Activated CD8-positive, alpha-beta T cell treated with anti-CD3 and anti-CD28 coated beads for 36 hours (primary cell): ENCODE data around the gene MRFAP1L1. TPM values are rescaled to one million over a fixed set of nuclear protein-coding genes. Genes with fewer than 3 reads are reported as not detected.
A peak's percentile ranks its signal among the peaks of the same experiment; 100 is the strongest.

Experiments
- ATAC-seq: fragments of 200-7000 bp; cut with Tn5 transposase; one replicate; pipeline ENCODE4 v1.10.0; 2021; ENCODE audit warnings: mild to moderate bottlenecking, moderate library complexity
- CTCF ChIA-PET: fragments of 350-600 bp; sonication (Branson Sonifier 250); formaldehyde crosslinking; loops from one replicate; lab custom pipeline; 2021; ENCODE audit warnings: antibody characterized with exemption; lab: Charles Lee
- POLR2A ChIA-PET: fragments of 350-600 bp; sonication (Branson Sonifier 250); formaldehyde crosslinking; loops from one replicate; lab custom pipeline; 2021; ENCODE audit warnings: antibody characterized with exemption; lab: Charles Lee
- DNase-seq: peaks from one replicate; pipeline ENCODE4 v3.0.0-alpha.2; 2020
- H3K27ac Mint-ChIP-seq: one replicate; pipeline ENCODE4 v1.8.0; 2021; ENCODE audit warnings: mild to moderate bottlenecking, mixed read lengths
- H3K27me3 Mint-ChIP-seq: one replicate; pipeline ENCODE4 v1.8.0; 2021; ENCODE audit warnings: mixed read lengths
- H3K36me3 Mint-ChIP-seq: one replicate; pipeline ENCODE4 v1.8.0; 2021; ENCODE audit warnings: low read depth, mixed read lengths
- H3K4me1 Mint-ChIP-seq: one replicate; pipeline ENCODE4 v1.8.0; 2021; ENCODE audit warnings: low read depth, mixed read lengths
- H3K4me3 Mint-ChIP-seq: one replicate; pipeline ENCODE4 v1.8.0; 2021; ENCODE audit warnings: mild to moderate bottlenecking, moderate library complexity, mixed read lengths
- H3K9me3 Mint-ChIP-seq: one replicate; pipeline ENCODE4 v1.8.0; 2021; ENCODE audit warnings: mixed read lengths
- CTCF ChIP-seq: fragments of 200-600 bp; IDR thresholded peaks from one replicate; pipeline ENCODE4 v1.8.0; 2022; ENCODE audit warnings: antibody characterized with exemption, mild to moderate bottlenecking
- intact Hi-C: fragments of 100-400 bp; cut with micrococcal nuclease; formaldehyde crosslinking; loops from one replicate; pipeline ENCODE4 v1.10.0; 2022
- total RNA-seq, 2 experiments: library from RNA; stranded (reverse); gene quantifications; one replicate each; pipeline ENCODE4 v1.2.3, GENCODE V29; 2021

MRFAP1L1 gene
- total RNA-seq, 2 experiments from 2014 or later = 36.7 to 39.2 TPM

DNA sequence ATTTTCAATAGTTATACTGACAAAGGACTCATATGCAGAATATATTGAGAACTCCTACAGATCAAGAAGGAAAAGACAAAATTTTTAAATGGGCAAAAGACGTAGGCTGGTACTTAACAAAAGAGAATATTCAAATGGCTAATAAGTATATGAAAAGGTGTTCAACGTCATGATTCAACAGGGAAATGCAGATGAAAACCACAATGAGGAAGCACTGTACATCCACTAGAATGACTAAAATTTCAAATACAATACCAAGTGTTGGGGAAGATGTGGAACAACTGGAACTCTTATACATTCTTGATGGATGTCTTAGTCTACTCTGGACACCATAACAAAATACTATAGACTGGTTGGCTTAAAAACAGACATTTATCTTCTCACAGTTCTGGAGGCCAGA, 1.3 kb upstream of the MRFAP1L1 start:
- Mint-ChIP-seq H3K36me3 (peaks cover 33% of the 10 kb centered on the region), H3K4me1 (peaks cover 47% of the 10 kb centered on the region), H3K27me3 (no peaks in the 10 kb centered on the region), H3K9me3 (no peaks in the 10 kb centered on the region), H3K4me3 (no peak overlapping the region), H3K27ac (no peak overlapping the region)
- no peak for DNase-seq
- no peak for ATAC-seq
- CTCF ChIA-PET = interaction anchor here (0.6 to 7.3 kb wide), 4 partner anchors 9 to 163 kb away, joined by 4 to 66 read pairs (median 6); a partner anchor contains a TSS
- TF ChIP-seq CTCF = no peak
- POLR2A ChIA-PET = interaction anchor here (8.0 kb wide), 1 partner anchor 35 kb away, joined by 75 read pairs; a partner anchor contains a TSS
- intact Hi-C loops = loop anchor here (2.0 kb wide), 1 partner anchor 70 kb away; the partner anchor contains the start of gene MRFAP1

DNA sequence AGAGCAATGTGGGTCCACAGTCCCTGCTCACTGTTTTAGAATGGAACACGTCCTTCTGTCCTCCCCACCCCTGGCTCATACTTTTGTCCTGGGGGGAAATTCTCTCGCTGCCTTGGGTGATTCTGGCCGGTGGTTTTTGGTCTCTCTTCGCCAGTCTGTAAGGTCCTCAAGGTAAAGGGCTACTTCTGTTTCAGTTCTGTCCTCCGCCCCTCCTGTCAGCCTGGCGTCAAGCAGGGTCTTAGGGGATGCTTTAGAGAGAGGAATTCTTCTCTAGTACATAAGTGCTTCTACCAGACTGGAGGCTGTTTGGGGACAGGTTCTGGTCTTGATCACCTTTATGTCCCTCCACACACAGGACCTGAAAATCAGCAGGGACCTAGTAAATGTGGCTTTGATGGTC, 617 bp upstream of the MRFAP1L1 start:
- H3K4me3 Mint-ChIP-seq = peak overlapping the region; percentile 99
- H3K36me3 Mint-ChIP-seq = peaks cover 38% of the 10 kb centered on the region
- intact Hi-C loops = loop anchor here (2.0 kb wide), 1 partner anchor 69 kb away; the partner anchor contains the start of gene MRFAP1
- TF ChIP-seq CTCF = no peak
- H3K27me3 Mint-ChIP-seq = no peaks in the 10 kb centered on the region
- H3K9me3 Mint-ChIP-seq = no peaks in the 10 kb centered on the region
- ATAC-seq (no peak), DNase-seq (no peak)
- CTCF ChIA-PET = interaction anchor here (1.0 to 7.3 kb wide), 9 partner anchors 8 to 391 kb away, joined by 3 to 66 read pairs (median 4); partner anchors contain the start of genes MRFAP1 and S100P
- H3K4me1 Mint-ChIP-seq = peaks cover 48% of the 10 kb centered on the region
- peak overlapping the region; percentile 98 for H3K27ac Mint-ChIP-seq
- POLR2A ChIA-PET = interaction anchor here (0.9 to 8.0 kb wide), 7 partner anchors 14 to 69 kb away, joined by 3 to 75 read pairs (median 10); partner anchors contain the start of gene S100P

GRCh38 chr4:6706173-6706572, 3.5 kb downstream of the MRFAP1L1 start:
- TF ChIP-seq CTCF = no peak
- Mint-ChIP-seq H3K36me3 (peaks cover 65% of the 10 kb centered on the region), H3K4me1 (peaks cover 62% of the 10 kb centered on the region), H3K9me3 (peaks cover 2% of the 10 kb centered on the region), H3K27me3 (no peaks in the 10 kb centered on the region), H3K4me3 (peak overlapping the region; percentile 33), H3K27ac (peak overlapping the region; percentile 81)
- no peak for ATAC-seq
- POLR2A ChIA-PET = interaction anchor here (1.0 to 8.0 kb wide), 7 partner anchors 8 to 168 kb away, joined by 3 to 75 read pairs (median 4); partner anchors contain the start of gene MRFAP1
- CTCF ChIA-PET = interaction anchor here (1.3 to 7.3 kb wide), 6 partner anchors 13 to 43 kb away, joined by 3 to 66 read pairs (median 5); a partner anchor contains a TSS
- DNase-seq = no peak
- intact Hi-C loops = loop anchor here (5.0 kb wide), 1 partner anchor 34 kb away; a partner anchor contains a TSS

DNA sequence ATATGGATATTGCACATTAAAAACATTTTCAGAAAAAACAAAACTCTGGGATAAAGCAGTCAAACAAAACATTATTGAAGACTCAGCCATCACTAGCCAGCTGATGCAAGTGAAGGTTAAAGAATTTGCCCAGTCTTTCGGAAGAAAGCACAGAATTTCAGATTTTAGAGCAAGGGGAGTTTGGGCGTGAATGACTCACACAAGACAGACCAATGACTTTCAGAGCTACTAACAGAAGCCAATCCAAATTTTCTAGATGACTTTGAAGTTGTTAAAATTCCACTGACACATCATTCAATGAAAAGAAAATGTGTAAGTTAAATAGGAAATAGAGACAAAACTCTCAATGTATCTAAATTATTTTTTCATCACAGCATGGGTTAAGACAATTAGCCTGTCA, 4.0 kb downstream of the MRFAP1L1 start:
- H3K4me1 Mint-ChIP-seq = peaks cover 58% of the 10 kb centered on the region
- no peaks in the 10 kb centered on the region for H3K27me3 Mint-ChIP-seq
- peak overlapping the region; percentile 33 for H3K4me3 Mint-ChIP-seq
- no peak for TF ChIP-seq CTCF
- peak; percentile 18 for ATAC-seq
- intact Hi-C loops = loop anchor here (5.0 kb wide), 1 partner anchor 33 kb away; a partner anchor contains a TSS
- DNase-seq = peak; percentile 46
- CTCF ChIA-PET = interaction anchor here (1.1 to 7.3 kb wide), 7 partner anchors 14 to 204 kb away, joined by 3 to 66 read pairs (median 4); partner anchors contain the start of gene TBC1D14
- H3K36me3 Mint-ChIP-seq = peaks cover 65% of the 10 kb centered on the region
- H3K27ac Mint-ChIP-seq = peak overlapping the region; percentile 81
- POLR2A ChIA-PET = interaction anchor here (1.3 to 8.0 kb wide), 4 partner anchors 11 to 168 kb away, joined by 3 to 75 read pairs (median 7); partner anchors contain the start of gene BLOC1S4
- peaks cover 2% of the 10 kb centered on the region for H3K9me3 Mint-ChIP-seq

GRCh38 chr4:6703786-6704185, 5.9 kb downstream of the MRFAP1L1 start:
- peaks cover 66% of the 10 kb centered on the region for H3K4me1 Mint-ChIP-seq
- no peak overlapping the region for H3K4me3 Mint-ChIP-seq
- H3K36me3 Mint-ChIP-seq = peaks cover 59% of the 10 kb centered on the region
- H3K27ac Mint-ChIP-seq = peak overlapping the region; percentile 60
- no peaks in the 10 kb centered on the region for H3K27me3 Mint-ChIP-seq
- no peak for DNase-seq
- peak; percentile 28 for ATAC-seq
- no peak for TF ChIP-seq CTCF
- intact Hi-C loops = no loop called here
- ChIA-PET CTCF (interaction anchor here (1.1 to 7.3 kb wide), 4 partner anchors 7 to 40 kb away, joined by 3 to 66 read pairs (median 6); a partner anchor contains a TSS), POLR2A (interaction anchor here (0.6 to 4.4 kb wide), 5 partner anchors 9 to 80 kb away, joined by 3 to 24 read pairs (median 4); partner anchors contain the start of gene BLOC1S4)
- peaks cover 2% of the 10 kb centered on the region for H3K9me3 Mint-ChIP-seq
